ENCODE data around the gene OR6J1.

DNA sequence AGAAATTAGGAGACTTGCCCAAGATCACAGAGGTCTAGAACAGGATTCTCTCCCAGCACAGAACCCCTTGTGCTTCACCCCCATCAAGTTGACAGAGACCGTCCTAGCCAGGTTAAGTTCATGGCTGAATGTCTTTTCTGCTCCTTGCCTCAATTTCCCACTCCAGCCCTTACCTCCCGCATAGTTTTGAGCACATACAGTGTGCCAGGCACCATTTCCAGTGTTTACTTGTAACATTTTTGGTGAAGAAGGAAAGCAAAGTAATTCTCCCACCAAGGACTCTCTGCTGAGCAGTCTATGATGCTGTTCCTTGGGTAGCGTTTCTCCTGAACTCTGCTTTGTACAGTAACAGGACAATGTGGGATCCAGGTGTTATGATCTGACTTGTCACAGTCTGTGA is 44.8 kb downstream of the OR6J1 start:
- TF ChIP-seq, protein P1, sequence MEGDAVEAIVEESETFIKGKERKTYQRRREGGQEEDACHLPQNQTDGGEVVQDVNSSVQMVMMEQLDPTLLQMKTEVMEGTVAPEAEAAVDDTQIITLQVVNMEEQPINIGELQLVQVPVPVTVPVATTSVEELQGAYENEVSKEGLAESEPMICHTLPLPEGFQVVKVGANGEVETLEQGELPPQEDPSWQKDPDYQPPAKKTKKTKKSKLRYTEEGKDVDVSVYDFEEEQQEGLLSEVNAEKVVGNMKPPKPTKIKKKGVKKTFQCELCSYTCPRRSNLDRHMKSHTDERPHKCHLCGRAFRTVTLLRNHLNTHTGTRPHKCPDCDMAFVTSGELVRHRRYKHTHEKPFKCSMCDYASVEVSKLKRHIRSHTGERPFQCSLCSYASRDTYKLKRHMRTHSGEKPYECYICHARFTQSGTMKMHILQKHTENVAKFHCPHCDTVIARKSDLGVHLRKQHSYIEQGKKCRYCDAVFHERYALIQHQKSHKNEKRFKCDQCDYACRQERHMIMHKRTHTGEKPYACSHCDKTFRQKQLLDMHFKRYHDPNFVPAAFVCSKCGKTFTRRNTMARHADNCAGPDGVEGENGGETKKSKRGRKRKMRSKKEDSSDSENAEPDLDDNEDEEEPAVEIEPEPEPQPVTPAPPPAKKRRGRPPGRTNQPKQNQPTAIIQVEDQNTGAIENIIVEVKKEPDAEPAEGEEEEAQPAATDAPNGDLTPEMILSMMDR (IDR thresholded peaks at IDR 0.05; ENCODE audit: extremely low read depth in 1 of 2, insufficient read depth in 1 of 2, low read depth in 1 of 2, low read length in 2 of 2): no peak
- TF ChIP-seq POLR2AphosphoS5 (IDR thresholded peaks at IDR 0.05; ENCODE audit: insufficient read depth, low read depth, low read length) (no peak), EZH2 (IDR thresholded peaks at IDR 0.05; ENCODE audit: borderline replicate concordance, low read depth, low read length, severe bottlenecking) (no peak), MYC (IDR thresholded peaks at IDR 0.05; ENCODE audit: low read depth, low read length) (no peak), POLR2A (IDR thresholded peaks at IDR 0.05; ENCODE audit: low read depth, low read length) (no peak), FOS (IDR thresholded peaks at IDR 0.05; ENCODE audit: borderline replicate concordance, insufficient read depth, low read length) (no peak)
- TF ChIP-seq, protein P2, sequence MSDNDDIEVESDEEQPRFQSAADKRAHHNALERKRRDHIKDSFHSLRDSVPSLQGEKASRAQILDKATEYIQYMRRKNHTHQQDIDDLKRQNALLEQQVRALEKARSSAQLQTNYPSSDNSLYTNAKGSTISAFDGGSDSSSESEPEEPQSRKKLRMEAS (IDR thresholded peaks at IDR 0.05; ENCODE audit: insufficient read depth, insufficient read length): no peak
